ENCODE results near the gene SUPT20H.

- TF ChIP-seq, protein P1, sequence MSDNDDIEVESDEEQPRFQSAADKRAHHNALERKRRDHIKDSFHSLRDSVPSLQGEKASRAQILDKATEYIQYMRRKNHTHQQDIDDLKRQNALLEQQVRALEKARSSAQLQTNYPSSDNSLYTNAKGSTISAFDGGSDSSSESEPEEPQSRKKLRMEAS (IDR thresholded peaks at IDR 0.05; ENCODE audit: insufficient read depth, insufficient read length): no peak
- TF ChIP-seq EZH2 (IDR thresholded peaks at IDR 0.05; ENCODE audit: borderline replicate concordance, low read depth, low read length, severe bottlenecking) (no peak), CTCF (IDR thresholded peaks at IDR 0.05; ENCODE audit: extremely low read depth in 1 of 2, insufficient read depth in 1 of 2, low read depth in 1 of 2, low read length in 2 of 2) (no peak), POLR2A (IDR thresholded peaks at IDR 0.05; ENCODE audit: low read depth, low read length) (no peak), POLR2AphosphoS5 (IDR thresholded peaks at IDR 0.05; ENCODE audit: insufficient read depth, low read depth, low read length) (no peak), MYC (IDR thresholded peaks at IDR 0.05; ENCODE audit: low read depth, low read length) (no peak)
Measured at GRCh38 chr13:37094099-37094498, 34.6 kb upstream of the SUPT20H start.
